ENCODE data around the gene CDH18. TPM values are rescaled to one million over a fixed set of nuclear protein-coding genes. Genes with fewer than 3 reads are reported as not detected.

Gene CDH18
- total RNA-seq, 1 experiment from 2014 or later: 0.86 TPM

DNA sequence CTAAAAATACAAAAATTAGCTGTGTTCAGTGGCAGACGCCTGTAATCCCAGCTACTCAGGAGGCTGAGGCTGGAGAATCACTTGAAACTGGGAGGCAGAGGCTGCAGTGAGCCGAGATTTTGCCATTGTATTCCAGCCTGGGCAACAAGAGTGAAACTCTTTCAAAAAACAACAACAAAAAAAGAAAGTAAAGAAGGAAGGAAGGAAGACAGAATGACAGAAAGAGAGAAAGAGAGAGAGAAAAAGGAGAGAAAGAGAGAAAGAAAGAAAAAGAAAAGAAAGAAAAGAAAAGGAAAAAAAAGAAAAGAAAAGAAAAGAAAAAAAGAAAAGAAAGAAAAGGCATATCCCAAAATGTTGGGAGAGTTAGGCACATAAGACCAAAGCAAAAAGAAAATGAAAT lies 278.6 kb downstream of the CDH18 start:
- H3K27ac Mint-ChIP-seq (ENCODE audit: unreplicated experiment): no peak overlapping the region
- no TSS peak for BruUV-seq (replicated peaks)

GRCh38 chr5:19706776-19707175 lies 281.2 kb downstream of the CDH18 start:
- Mint-ChIP-seq H3K27me3 (ENCODE audit: insufficient read depth, unreplicated experiment) (no peaks in the 10 kb centered on the region), H3K36me3 (ENCODE audit: insufficient read depth, unreplicated experiment) (peaks cover 11% of the 10 kb centered on the region), H3K4me1 (ENCODE audit: low read depth, unreplicated experiment) (no peaks in the 10 kb centered on the region), H3K4me3 (ENCODE audit: unreplicated experiment) (no peak overlapping the region), H3K27ac (ENCODE audit: unreplicated experiment) (no peak overlapping the region), H3K9me3 (ENCODE audit: unreplicated experiment) (peaks cover 24% of the 10 kb centered on the region)
- Histone ChIP-seq H3K4me3 (ENCODE audit: low read depth, low read length) (no peak overlapping the region), H3K4me1 (no peaks in the 10 kb centered on the region), H3K36me3 (ENCODE audit: control insufficient read depth, insufficient read depth, low read length) (no peaks in the 10 kb centered on the region), H3K9me3 (0 out of 2 replicates have a peak, but pooled peaks cover 2% of the 10 kb centered on the region), H3K27me3 (replicated peaks; ENCODE audit: control insufficient read depth, insufficient read depth, low read length) (no peaks in the 10 kb centered on the region)
- BruUV-seq (replicated peaks): no TSS peak
- TF ChIP-seq, protein P1, sequence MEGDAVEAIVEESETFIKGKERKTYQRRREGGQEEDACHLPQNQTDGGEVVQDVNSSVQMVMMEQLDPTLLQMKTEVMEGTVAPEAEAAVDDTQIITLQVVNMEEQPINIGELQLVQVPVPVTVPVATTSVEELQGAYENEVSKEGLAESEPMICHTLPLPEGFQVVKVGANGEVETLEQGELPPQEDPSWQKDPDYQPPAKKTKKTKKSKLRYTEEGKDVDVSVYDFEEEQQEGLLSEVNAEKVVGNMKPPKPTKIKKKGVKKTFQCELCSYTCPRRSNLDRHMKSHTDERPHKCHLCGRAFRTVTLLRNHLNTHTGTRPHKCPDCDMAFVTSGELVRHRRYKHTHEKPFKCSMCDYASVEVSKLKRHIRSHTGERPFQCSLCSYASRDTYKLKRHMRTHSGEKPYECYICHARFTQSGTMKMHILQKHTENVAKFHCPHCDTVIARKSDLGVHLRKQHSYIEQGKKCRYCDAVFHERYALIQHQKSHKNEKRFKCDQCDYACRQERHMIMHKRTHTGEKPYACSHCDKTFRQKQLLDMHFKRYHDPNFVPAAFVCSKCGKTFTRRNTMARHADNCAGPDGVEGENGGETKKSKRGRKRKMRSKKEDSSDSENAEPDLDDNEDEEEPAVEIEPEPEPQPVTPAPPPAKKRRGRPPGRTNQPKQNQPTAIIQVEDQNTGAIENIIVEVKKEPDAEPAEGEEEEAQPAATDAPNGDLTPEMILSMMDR (IDR thresholded peaks at IDR 0.05; ENCODE audit: insufficient read depth in 1 of 2, low read depth in 1 of 2, low read length in 1 of 2, severe bottlenecking in 1 of 2, unreplicated experiment in 1 of 2): no peak
- POLR2A ChIA-PET: no interaction called here
- CTCF ChIA-PET: no interaction called here
- intact Hi-C loops (cut with micrococcal nuclease; ENCODE audit: unreplicated experiment): no loop called here
- no peak for DNase-seq

More for the DNA sequence above, 278.6 kb downstream of the CDH18 start:
- no peaks in the 10 kb centered on the region for H3K4me1 ChIP-seq
- no peak overlapping the region for H3K4me3 ChIP-seq (ENCODE audit: low read depth, low read length)
- DNase-seq: no peak
- no peaks in the 10 kb centered on the region for H3K36me3 ChIP-seq (ENCODE audit: control insufficient read depth, insufficient read depth, low read length)
- TF ChIP-seq, protein P1 (IDR thresholded peaks at IDR 0.05; ENCODE audit: insufficient read depth in 1 of 2, low read depth in 1 of 2, low read length in 1 of 2, severe bottlenecking in 1 of 2, unreplicated experiment in 1 of 2): no peak
- H3K27me3 Mint-ChIP-seq (ENCODE audit: insufficient read depth, unreplicated experiment): no peaks in the 10 kb centered on the region
- intact Hi-C loops (cut with micrococcal nuclease; ENCODE audit: unreplicated experiment): no loop called here
- peaks cover 10% of the 10 kb centered on the region for H3K9me3 Mint-ChIP-seq (ENCODE audit: unreplicated experiment)
- POLR2A ChIA-PET: no interaction called here
- no peak overlapping the region for H3K4me3 Mint-ChIP-seq (ENCODE audit: unreplicated experiment)
- no peaks in the 10 kb centered on the region for H3K4me1 Mint-ChIP-seq (ENCODE audit: low read depth, unreplicated experiment)
- H3K27me3 ChIP-seq (replicated peaks; ENCODE audit: control insufficient read depth, insufficient read depth, low read length): no peaks in the 10 kb centered on the region
- H3K36me3 Mint-ChIP-seq (ENCODE audit: insufficient read depth, unreplicated experiment): peaks cover 11% of the 10 kb centered on the region
- 0 out of 2 replicates have a peak, but pooled peaks cover 3% of the 10 kb centered on the region for H3K9me3 ChIP-seq
- CTCF ChIA-PET: no interaction called here

DNA sequence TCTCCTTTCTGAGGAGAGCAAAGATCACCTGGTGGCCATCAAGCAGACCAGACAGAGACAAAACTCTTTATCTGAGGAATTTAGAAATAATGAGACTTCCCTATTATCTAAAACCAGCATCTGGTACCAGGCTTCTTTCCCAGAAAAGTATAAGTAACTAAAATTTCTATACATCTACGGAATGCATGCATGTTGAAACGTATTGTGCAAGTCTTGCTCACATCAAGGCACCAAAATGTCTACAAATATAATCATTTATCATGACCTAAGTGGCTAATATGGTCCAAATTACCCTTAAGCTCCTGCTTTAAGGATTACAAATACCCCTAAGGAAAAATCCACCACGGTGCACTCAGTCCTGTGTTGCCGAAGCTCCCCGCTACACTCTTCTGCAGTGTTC lies 286.3 kb downstream of the CDH18 start:
- Histone ChIP-seq H3K9me3 (no peaks in the 10 kb centered on the region), H3K4me3 (ENCODE audit: low read depth, low read length) (no peak overlapping the region), H3K36me3 (ENCODE audit: control insufficient read depth, insufficient read depth, low read length) (no peaks in the 10 kb centered on the region), H3K4me1 (no peaks in the 10 kb centered on the region), H3K27me3 (replicated peaks; ENCODE audit: control insufficient read depth, insufficient read depth, low read length) (no peaks in the 10 kb centered on the region)
- CTCF ChIA-PET: interaction anchor here (0.6 kb wide), 1 partner anchor 20 kb away, joined by 3 read pairs; no protein-coding TSS in a partner anchor
- Mint-ChIP-seq H3K4me1 (ENCODE audit: low read depth, unreplicated experiment) (no peaks in the 10 kb centered on the region), H3K27ac (ENCODE audit: unreplicated experiment) (no peak overlapping the region), H3K27me3 (ENCODE audit: insufficient read depth, unreplicated experiment) (no peaks in the 10 kb centered on the region), H3K36me3 (ENCODE audit: insufficient read depth, unreplicated experiment) (no peaks in the 10 kb centered on the region), H3K9me3 (ENCODE audit: unreplicated experiment) (peaks cover 20% of the 10 kb centered on the region), H3K4me3 (ENCODE audit: unreplicated experiment) (no peak overlapping the region)
- intact Hi-C loops (cut with micrococcal nuclease; ENCODE audit: unreplicated experiment): no loop called here
- no peak for DNase-seq
- POLR2A ChIA-PET: no interaction called here
- BruUV-seq (replicated peaks): no TSS peak
- TF ChIP-seq, protein P1 (IDR thresholded peaks at IDR 0.05; ENCODE audit: insufficient read depth in 1 of 2, low read depth in 1 of 2, low read length in 1 of 2, severe bottlenecking in 1 of 2, unreplicated experiment in 1 of 2): no peak
